Activated T-helper 17 cell treated with anti-CD3 and anti-CD28 coated beads, Interleukin-2, amount 50 U/mL, for 72 hours (primary cell): ENCODE measurements around the gene FSTL4. TPM values are rescaled to one million over a fixed set of nuclear protein-coding genes. Genes with fewer than 3 reads are reported as not detected.

ENCODE experiments used
- ATAC-seq: fragments of 150-1000 bp; cut with Tn5 transposase; replicated peaks from 2 replicates; pipeline ENCODE4 v1.10.0; 2021; ENCODE audit warnings: mild to moderate bottlenecking, moderate library complexity
- H3K27ac Mint-ChIP-seq: one replicate; pipeline ENCODE4 v1.8.0; 2022; ENCODE audit warnings: mixed read lengths
- H3K27me3 Mint-ChIP-seq: one replicate; pipeline ENCODE4 v1.8.0; 2022; ENCODE audit warnings: mixed read lengths
- H3K36me3 Mint-ChIP-seq: one replicate; pipeline ENCODE4 v1.8.0; 2022; ENCODE audit warnings: low read depth, mild to moderate bottlenecking, mixed read lengths
- H3K4me1 Mint-ChIP-seq: one replicate; pipeline ENCODE4 v1.8.0; 2022; ENCODE audit warnings: mixed read lengths
- H3K4me3 Mint-ChIP-seq: one replicate; pipeline ENCODE4 v1.8.0; 2022; ENCODE audit warnings: mild to moderate bottlenecking, mixed read lengths
- H3K9me3 Mint-ChIP-seq: one replicate; pipeline ENCODE4 v1.8.0; 2022; ENCODE audit warnings: mixed read lengths
- total RNA-seq, 2 donors: library from RNA; stranded (reverse); gene quantifications; one replicate each; pipeline ENCODE4 v1.2.3, GENCODE V29; 2022

FSTL4 gene
- total RNA-seq: under 1 TPM in 1 of 2 donors, not detected in 1; 0.24 TPM

DNA sequence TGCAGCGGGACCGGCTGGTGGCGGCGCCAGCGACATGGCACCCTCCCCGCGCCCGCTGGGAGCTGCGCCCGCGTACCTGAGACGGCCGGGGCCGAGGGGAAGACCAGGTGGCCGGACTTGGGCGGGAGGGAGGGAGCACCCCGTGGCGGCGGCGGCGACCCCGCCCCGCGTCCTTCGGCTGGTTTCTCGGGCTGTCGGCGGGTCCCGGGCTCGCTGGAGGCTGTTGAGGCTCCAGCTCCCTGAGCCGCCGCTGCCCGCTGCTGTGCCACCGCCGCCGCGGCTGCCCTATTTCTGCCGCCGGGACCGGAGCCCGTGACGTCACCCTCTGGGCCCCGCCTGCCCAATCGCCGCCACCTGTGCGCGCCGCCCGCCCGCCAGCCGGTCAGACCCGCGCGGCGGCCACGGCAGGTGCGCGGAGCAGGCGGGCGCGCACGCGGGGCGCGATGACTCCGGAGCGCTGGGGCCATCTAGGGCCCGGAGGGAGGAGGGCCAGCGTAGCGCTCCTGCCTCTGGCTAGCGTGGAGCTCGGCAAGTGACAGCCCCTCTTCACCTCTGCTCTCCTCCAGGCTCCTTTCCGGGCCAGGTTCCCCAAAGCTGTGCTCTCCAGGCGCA is at the start of gene FSTL4:
Gene FSTL4 (minus strand): TSS at position 293 of the 612 bp plus-strand sequence.
- H3K9me3 Mint-ChIP-seq: no peaks in the 10 kb centered on the region
- peak within 1 kb of the TSS; percentile 72 for H3K4me3 Mint-ChIP-seq
- no peaks in the 10 kb centered on the region for H3K36me3 Mint-ChIP-seq
- peak; percentile 73 for ATAC-seq
- H3K27me3 Mint-ChIP-seq: peaks cover 46% of the 10 kb centered on the region
- peaks cover 4% of the 10 kb centered on the region for H3K4me1 Mint-ChIP-seq
- no peak within 1 kb of the TSS for H3K27ac Mint-ChIP-seq

DNA sequence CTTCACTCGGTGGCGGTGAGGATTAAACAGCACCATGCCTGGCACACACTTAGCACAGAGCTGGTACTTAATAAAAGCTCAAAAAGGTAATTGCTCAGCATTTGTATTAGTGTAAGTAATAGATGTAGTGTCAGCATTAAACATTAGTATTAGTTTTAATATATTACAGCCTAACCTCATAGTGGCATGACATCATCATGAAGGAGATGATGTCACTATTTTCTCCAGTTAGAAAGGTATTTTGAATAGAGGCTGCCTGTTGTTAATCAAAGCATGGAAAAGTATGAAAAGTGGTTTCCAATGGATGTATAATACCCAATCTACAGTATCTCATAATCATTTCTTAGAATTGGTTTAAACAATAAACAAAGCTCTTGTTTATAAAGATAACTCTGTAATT is 49.0 kb upstream of the FSTL4 start:
- no peaks in the 10 kb centered on the region for H3K4me1 Mint-ChIP-seq
- ATAC-seq: no peak
- no peak overlapping the region for H3K4me3 Mint-ChIP-seq
- no peak overlapping the region for H3K27ac Mint-ChIP-seq
- peaks cover 18% of the 10 kb centered on the region for H3K27me3 Mint-ChIP-seq
- no peaks in the 10 kb centered on the region for H3K9me3 Mint-ChIP-seq
- no peaks in the 10 kb centered on the region for H3K36me3 Mint-ChIP-seq

GRCh38 chr5:133658327-133658726 is 46.0 kb upstream of the FSTL4 start:
- H3K36me3 Mint-ChIP-seq: no peaks in the 10 kb centered on the region
- no peak overlapping the region for H3K4me3 Mint-ChIP-seq
- peaks cover 15% of the 10 kb centered on the region for H3K27me3 Mint-ChIP-seq
- ATAC-seq: no peak
- no peak overlapping the region for H3K27ac Mint-ChIP-seq
- H3K4me1 Mint-ChIP-seq: no peaks in the 10 kb centered on the region
- no peaks in the 10 kb centered on the region for H3K9me3 Mint-ChIP-seq

- Mint-ChIP-seq H3K4me3 (no peak overlapping the region), H3K27ac (no peak overlapping the region), H3K36me3 (no peaks in the 10 kb centered on the region), H3K4me1 (no peaks in the 10 kb centered on the region), H3K9me3 (no peaks in the 10 kb centered on the region), H3K27me3 (peaks cover 11% of the 10 kb centered on the region)
- ATAC-seq: no peak
These were observed 44.7 kb upstream of the FSTL4 start for GRCh38 chr5:133657036-133657435.

DNA sequence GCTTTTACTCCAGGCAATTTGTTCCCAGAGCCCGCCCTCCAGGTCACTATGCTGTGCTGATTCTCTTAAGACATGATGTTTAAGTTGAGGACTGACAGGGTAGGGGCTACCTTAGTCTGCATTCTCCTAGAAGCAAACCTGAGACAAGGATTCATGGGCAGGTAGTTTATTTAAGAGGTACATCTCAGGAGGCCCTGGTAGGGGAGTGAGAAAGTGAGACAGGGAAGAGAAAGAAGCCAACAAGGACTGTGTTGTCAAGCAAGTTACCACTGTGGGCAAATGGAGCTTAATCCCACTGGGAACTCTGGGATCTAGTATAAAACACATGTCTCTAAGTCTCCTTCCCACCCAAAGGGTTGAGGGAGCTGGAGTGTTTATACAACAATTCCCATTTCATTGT is 43.6 kb upstream of the FSTL4 start:
- ATAC-seq: no peak
- Mint-ChIP-seq H3K4me1 (no peaks in the 10 kb centered on the region), H3K27ac (no peak overlapping the region), H3K36me3 (no peaks in the 10 kb centered on the region), H3K27me3 (peaks cover 11% of the 10 kb centered on the region), H3K4me3 (no peak overlapping the region), H3K9me3 (no peaks in the 10 kb centered on the region)

DNA sequence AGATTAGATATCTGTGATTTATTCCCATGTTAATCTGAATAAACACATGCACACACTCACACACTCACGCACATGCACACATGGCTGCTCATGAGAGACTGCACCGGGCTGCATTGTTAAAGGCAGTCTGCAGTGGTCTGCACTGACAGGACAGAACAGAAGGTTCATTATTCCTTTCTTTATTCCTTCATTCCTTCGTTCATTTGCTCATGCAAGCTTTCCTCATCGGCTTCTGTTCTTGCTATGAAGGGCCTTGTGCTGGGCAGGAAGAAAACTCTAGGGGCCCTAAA is 41.4 kb upstream of the FSTL4 start:
- no peak for ATAC-seq
- Mint-ChIP-seq H3K27me3 (peaks cover 16% of the 10 kb centered on the region), H3K4me1 (no peaks in the 10 kb centered on the region), H3K36me3 (no peaks in the 10 kb centered on the region), H3K27ac (no peak overlapping the region), H3K4me3 (no peak overlapping the region), H3K9me3 (peaks cover 3% of the 10 kb centered on the region)

- ATAC-seq: no peak
- Mint-ChIP-seq H3K36me3 (no peaks in the 10 kb centered on the region), H3K9me3 (peaks cover 3% of the 10 kb centered on the region)
These were observed 40.8 kb upstream of the FSTL4 start for GRCh38 chr5:133652951-133653759.

DNA sequence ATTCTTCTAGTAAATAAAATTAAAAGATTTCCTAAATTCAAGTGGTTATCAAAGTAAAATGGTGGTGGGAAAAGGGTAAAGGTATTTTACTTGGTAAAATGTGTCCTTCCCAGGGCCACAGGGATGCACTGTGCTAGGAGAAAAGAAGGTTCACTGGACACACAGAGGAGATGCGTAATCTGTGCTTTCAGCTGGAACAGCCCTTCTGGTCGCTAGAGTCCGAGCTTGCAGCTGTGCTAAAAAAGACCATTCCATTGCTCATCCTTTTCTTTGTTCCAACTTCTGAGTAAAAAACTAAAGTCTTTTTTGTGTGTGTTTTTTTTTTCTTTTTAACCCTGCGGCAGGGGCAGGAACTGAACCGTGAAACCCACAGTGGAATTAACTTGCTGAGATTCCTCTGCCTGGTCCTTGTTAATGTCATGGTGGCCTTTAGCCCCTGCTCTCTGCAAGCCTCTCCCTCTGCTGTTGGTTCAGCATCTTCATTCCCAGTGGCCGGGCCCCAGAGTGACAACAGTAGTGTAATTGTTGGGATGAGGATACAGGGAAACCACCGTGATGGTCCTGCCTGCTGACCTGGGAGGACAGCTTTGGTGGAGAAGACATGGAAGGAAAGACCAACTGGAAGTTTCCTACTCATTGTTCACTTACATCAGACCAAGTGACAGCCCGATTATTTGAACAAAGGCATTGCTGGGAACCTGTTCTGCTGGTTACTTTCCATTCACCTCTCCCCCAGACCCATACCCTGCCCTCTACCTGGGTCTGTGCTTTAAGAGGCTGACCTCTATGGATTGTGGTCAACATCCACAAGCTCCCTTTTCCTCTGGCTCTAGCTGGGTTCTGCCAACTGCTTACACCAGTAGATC is 31.9 kb upstream of the FSTL4 start:
- Mint-ChIP-seq H3K9me3 (no peaks in the 10 kb centered on the region), H3K27ac (no peak overlapping the region), H3K27me3 (peaks cover 33% of the 10 kb centered on the region), H3K4me1 (no peaks in the 10 kb centered on the region), H3K4me3 (no peak overlapping the region), H3K36me3 (no peaks in the 10 kb centered on the region)
- no peak for ATAC-seq

More at GRCh38 chr5:133652951-133653759, 40.8 kb upstream of the FSTL4 start:
- Mint-ChIP-seq H3K27me3 (peaks cover 14% of the 10 kb centered on the region), H3K27ac (no peak overlapping the region), H3K4me3 (no peak overlapping the region), H3K4me1 (no peaks in the 10 kb centered on the region)

DNA sequence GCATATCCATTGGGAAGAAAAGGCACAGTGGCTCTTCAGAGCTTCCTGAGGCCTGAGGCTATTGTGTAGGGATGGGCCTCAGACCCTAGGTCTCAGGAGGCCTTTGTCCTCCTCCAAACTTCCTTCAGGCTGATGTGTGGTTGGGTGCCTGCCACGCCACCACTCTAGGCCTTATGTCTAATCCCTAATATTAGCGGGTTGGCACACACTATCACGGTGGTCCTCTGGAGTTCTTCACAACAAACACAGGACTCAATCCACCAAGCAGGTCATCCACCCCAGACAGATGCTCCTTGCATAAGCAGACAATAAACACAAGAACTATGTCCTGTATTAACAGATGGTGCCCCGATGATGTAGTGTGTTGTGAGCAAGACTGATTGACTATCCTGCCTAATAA is 31.0 kb upstream of the FSTL4 start:
- no peak for ATAC-seq
- Mint-ChIP-seq H3K36me3 (no peaks in the 10 kb centered on the region), H3K9me3 (no peaks in the 10 kb centered on the region), H3K4me3 (no peak overlapping the region), H3K4me1 (no peaks in the 10 kb centered on the region), H3K27ac (no peak overlapping the region), H3K27me3 (peaks cover 34% of the 10 kb centered on the region)

GRCh38 chr5:133642153-133642722 is 29.9 kb upstream of the FSTL4 start:
- Mint-ChIP-seq H3K4me3 (no peak overlapping the region), H3K27ac (no peak overlapping the region), H3K27me3 (peaks cover 45% of the 10 kb centered on the region), H3K36me3 (no peaks in the 10 kb centered on the region), H3K9me3 (no peaks in the 10 kb centered on the region), H3K4me1 (no peaks in the 10 kb centered on the region)
- ATAC-seq: no peak

- peaks cover 50% of the 10 kb centered on the region for H3K27me3 Mint-ChIP-seq
- no peaks in the 10 kb centered on the region for H3K9me3 Mint-ChIP-seq
- no peaks in the 10 kb centered on the region for H3K36me3 Mint-ChIP-seq
- H3K4me1 Mint-ChIP-seq: no peaks in the 10 kb centered on the region
- H3K27ac Mint-ChIP-seq: no peak overlapping the region
- H3K4me3 Mint-ChIP-seq: no peak overlapping the region
- no peak for ATAC-seq
These were observed 29.3 kb upstream of the FSTL4 start for GRCh38 chr5:133641683-133642082.

DNA sequence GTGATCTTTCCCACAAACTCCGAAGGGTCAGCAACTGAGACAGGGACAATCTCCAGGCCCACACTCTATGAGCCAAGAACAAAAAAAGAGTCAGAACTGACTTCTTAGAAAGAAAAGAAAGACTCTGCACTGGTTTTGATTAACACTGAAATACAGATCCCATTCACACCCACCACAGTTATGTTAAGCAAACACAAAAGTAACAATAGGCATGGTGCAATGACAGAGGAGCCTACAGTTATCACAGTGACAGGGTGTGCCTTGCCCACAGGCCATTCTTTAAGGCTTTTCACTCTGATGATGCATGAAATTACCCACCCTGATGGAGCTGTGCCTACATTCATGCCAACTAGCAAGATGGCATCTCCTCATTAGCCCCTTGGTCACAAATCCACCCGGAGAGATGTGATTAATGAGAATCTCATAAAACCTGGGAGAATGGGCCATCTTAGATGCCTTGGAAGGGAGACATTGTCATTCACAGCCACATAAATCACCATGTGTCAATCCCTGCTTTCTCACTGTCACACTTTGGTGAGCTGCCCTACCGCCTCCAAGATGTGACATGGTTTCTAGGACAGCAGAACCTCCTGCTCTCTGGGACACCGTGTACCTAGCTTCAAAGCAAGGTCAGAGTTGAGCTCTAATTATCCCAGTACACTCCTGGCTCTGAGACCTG is 27.6 kb upstream of the FSTL4 start:
- no peak for ATAC-seq
- Mint-ChIP-seq H3K27ac (no peak overlapping the region), H3K36me3 (no peaks in the 10 kb centered on the region)

GRCh38 chr5:133638436-133638835 is 26.1 kb upstream of the FSTL4 start:
- H3K9me3 Mint-ChIP-seq: no peaks in the 10 kb centered on the region
- peaks cover 40% of the 10 kb centered on the region for H3K27me3 Mint-ChIP-seq
- no peaks in the 10 kb centered on the region for H3K36me3 Mint-ChIP-seq
- ATAC-seq: no peak
- no peak overlapping the region for H3K27ac Mint-ChIP-seq
- no peaks in the 10 kb centered on the region for H3K4me1 Mint-ChIP-seq
- H3K4me3 Mint-ChIP-seq: no peak overlapping the region

More for the DNA sequence above, 27.6 kb upstream of the FSTL4 start:
- Mint-ChIP-seq H3K27me3 (peaks cover 47% of the 10 kb centered on the region), H3K9me3 (no peaks in the 10 kb centered on the region), H3K4me1 (no peaks in the 10 kb centered on the region), H3K4me3 (no peak overlapping the region)

GRCh38 chr5:133637206-133637605 is 24.9 kb upstream of the FSTL4 start:
- Mint-ChIP-seq H3K27me3 (peaks cover 37% of the 10 kb centered on the region), H3K36me3 (no peaks in the 10 kb centered on the region), H3K27ac (no peak overlapping the region), H3K9me3 (no peaks in the 10 kb centered on the region), H3K4me1 (no peaks in the 10 kb centered on the region), H3K4me3 (no peak overlapping the region)
- ATAC-seq: no peak
